Activated naive CD8-positive, alpha-beta T cell treated with anti-CD3 and anti-CD28 coated beads, Interleukin-2, amount 10 ng/mL, durations not matched to agents 7 days and 5 days (primary cell): ENCODE data around the gene CAPN14. TPM values are rescaled to one million over a fixed set of nuclear protein-coding genes. Genes with fewer than 3 reads are reported as not detected.
A peak's percentile ranks its signal among the peaks of the same experiment; 100 is the strongest.

ENCODE experiments used
- ATAC-seq: fragments of 150-1000 bp; cut with Tn5 transposase; one replicate; pipeline ENCODE4 v1.10.0; 2021; ENCODE audit warnings: low read depth, moderate library complexity
- POLR2A ChIA-PET: fragments of 350-600 bp; sonication (Branson Sonifier 250); formaldehyde crosslinking; loops from one replicate; lab custom pipeline; 2021; ENCODE audit warnings: antibody characterized with exemption; lab: Charles Lee
- DNase-seq: peaks from one replicate; pipeline ENCODE4 v3.0.0; 2021
- H3K27ac Mint-ChIP-seq: one replicate; pipeline ENCODE4 v1.8.0; 2022; ENCODE audit warnings: mild to moderate bottlenecking, mixed read lengths
- H3K27me3 Mint-ChIP-seq: one replicate; pipeline ENCODE4 v1.8.0; 2022; ENCODE audit warnings: mild to moderate bottlenecking, moderate library complexity, mixed read lengths
- H3K36me3 Mint-ChIP-seq: one replicate; pipeline ENCODE4 v1.8.0; 2021; ENCODE audit warnings: mild to moderate bottlenecking, mixed read lengths
- H3K4me1 Mint-ChIP-seq: one replicate; pipeline ENCODE4 v1.8.0; 2021; ENCODE audit warnings: mixed read lengths
- H3K4me3 Mint-ChIP-seq: one replicate; pipeline ENCODE4 v1.8.0; 2022; ENCODE audit warnings: mild to moderate bottlenecking, moderate library complexity, mixed read lengths
- H3K9me3 Mint-ChIP-seq: one replicate; pipeline ENCODE4 v1.8.0; 2021; ENCODE audit warnings: mixed read lengths
- total RNA-seq, 2 experiments: library from RNA; stranded (reverse); gene quantifications; one replicate each; pipeline ENCODE4 v1.2.3, GENCODE V29; 2021

CAPN14 gene
- total RNA-seq, 2 experiments from 2014 or later = 0.17 to 0.28 TPM

DNA sequence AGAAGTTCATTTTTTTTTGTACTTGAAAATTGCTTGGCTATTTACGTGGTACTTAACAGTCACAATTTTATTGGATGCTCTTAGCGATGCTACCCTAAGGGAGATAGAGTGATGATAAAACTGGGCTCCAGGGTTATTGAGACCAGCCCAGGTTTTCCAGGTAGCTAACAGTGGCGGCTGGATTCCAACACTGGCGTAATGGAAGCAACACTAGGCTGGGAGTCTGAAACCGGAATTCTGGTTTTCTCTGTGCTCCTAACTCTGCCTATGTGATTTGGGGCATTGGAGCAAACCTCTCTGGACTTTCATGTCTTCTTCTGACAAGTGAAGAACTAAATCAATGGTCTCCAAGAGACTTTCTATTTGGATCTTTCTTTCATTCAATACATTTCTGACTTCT, 69.7 kb downstream of the CAPN14 start:
- H3K9me3 Mint-ChIP-seq = no peaks in the 10 kb centered on the region
- no peak overlapping the region for H3K4me3 Mint-ChIP-seq
- H3K4me1 Mint-ChIP-seq = no peaks in the 10 kb centered on the region
- H3K27me3 Mint-ChIP-seq = peaks cover 19% of the 10 kb centered on the region
- no peak for DNase-seq
- H3K27ac Mint-ChIP-seq = no peak overlapping the region
- H3K36me3 Mint-ChIP-seq = no peaks in the 10 kb centered on the region
- POLR2A ChIA-PET = no interaction called here
- no peak for ATAC-seq

DNA sequence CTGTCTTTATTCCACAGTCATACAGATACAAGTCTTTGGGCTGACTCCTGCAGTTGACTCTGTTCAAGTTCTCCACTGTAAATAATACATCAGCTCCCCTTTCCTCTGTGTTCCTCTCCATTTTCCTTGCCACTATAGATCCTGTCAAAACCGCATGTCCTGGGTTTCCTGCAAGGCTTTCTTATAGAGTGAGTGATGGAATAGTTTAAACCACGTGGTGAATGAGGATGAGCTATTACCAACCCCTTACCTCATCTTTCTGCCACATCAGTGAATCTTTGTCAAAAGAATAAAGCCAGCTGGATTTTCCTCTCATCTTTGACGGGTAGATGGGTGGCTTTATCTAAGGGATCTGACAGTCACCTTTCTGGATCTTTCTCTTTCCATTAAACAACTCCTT, 75.2 kb downstream of the CAPN14 start:
- POLR2A ChIA-PET = no interaction called here
- H3K4me1 Mint-ChIP-seq = peaks cover 1% of the 10 kb centered on the region
- H3K36me3 Mint-ChIP-seq = no peaks in the 10 kb centered on the region
- DNase-seq (no peak), ATAC-seq (no peak)
- no peak overlapping the region for H3K4me3 Mint-ChIP-seq
- no peak overlapping the region for H3K27ac Mint-ChIP-seq
- H3K27me3 Mint-ChIP-seq = peaks cover 37% of the 10 kb centered on the region
- no peaks in the 10 kb centered on the region for H3K9me3 Mint-ChIP-seq

DNA sequence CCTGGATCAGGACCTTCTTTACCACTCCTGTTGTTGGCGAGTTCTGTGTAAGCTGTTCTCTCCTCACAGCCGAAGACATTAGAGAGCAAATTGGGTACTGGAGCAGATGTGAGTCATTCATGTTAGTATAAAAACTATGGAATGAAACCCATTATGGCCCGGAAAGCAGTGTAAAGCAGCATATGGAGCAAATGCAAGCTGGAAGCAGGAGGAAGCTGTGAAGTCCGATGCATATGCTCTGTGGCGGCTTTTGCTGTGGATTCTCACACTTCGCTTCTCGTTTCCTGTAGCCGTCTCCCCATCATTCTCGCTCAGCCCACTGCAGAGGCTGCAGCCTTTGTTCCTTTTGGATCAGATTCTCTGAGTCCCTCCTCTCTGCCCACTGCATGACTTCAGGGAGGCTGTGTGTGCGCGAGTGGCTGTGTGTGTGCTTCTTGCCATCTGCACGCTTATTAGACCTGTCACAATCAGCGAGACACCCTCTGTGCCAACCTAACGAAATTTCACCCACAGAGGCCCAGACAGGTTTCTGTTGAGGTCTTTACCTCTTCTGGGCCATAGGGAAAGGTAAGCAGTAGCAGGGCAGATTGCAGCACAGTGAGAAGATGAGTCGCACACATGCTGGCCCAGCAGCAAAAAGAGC, 75.8 kb downstream of the CAPN14 start:
- Mint-ChIP-seq H3K9me3 (no peaks in the 10 kb centered on the region), H3K4me1 (peaks cover 6% of the 10 kb centered on the region), H3K27me3 (peaks cover 42% of the 10 kb centered on the region), H3K4me3 (no peak overlapping the region), H3K27ac (no peak overlapping the region), H3K36me3 (no peaks in the 10 kb centered on the region)
- ATAC-seq (no peak), DNase-seq (no peak)
- POLR2A ChIA-PET = no interaction called here

DNA sequence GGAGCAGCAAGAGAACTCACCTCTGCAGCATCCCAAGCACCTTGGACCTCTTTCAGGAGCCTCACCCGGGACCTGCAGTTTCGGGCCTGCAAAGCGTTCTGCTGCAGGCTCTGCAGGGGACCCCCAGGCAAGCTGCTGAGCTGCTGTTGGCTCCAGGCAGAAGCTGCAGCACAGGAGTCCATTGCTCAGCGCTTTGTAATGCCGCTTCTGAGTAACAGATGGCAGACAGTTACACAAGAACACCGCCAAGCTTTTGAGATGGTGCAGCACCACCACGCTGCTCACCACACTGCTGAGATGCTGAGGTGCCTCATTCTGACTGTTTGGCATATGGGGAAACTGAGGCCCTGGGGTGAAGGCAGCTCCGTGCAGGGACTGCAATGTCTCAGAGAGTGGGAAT, 77.2 kb downstream of the CAPN14 start:
- no peak overlapping the region for H3K4me3 Mint-ChIP-seq
- no peak for ATAC-seq
- H3K27ac Mint-ChIP-seq = no peak overlapping the region
- H3K9me3 Mint-ChIP-seq = no peaks in the 10 kb centered on the region
- no peaks in the 10 kb centered on the region for H3K36me3 Mint-ChIP-seq
- POLR2A ChIA-PET = no interaction called here
- peaks cover 50% of the 10 kb centered on the region for H3K27me3 Mint-ChIP-seq
- DNase-seq = no peak
- peaks cover 6% of the 10 kb centered on the region for H3K4me1 Mint-ChIP-seq

DNA sequence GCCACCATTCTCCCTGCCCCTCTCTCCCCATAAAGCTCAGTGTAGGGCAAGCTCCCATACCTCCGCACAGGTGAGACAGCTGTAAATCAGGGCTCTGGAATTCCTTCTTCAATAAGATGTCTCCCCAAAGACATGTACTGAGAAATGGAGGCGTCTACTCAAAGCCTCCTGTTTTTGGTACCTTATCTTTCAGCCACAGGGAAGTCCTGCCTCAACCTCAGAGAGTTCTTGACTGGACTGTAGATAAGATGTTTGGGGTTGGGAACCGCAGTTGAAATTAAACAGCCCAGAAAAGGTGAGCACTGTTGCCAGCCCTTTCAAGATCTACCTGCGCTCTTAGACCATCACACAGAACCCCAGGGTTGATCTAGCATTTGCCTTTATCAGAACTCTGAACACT, 77.6 kb downstream of the CAPN14 start:
- H3K27ac Mint-ChIP-seq = no peak overlapping the region
- peaks cover 6% of the 10 kb centered on the region for H3K4me1 Mint-ChIP-seq
- no peaks in the 10 kb centered on the region for H3K9me3 Mint-ChIP-seq
- POLR2A ChIA-PET = no interaction called here
- no peaks in the 10 kb centered on the region for H3K36me3 Mint-ChIP-seq
- H3K4me3 Mint-ChIP-seq = no peak overlapping the region
- no peak for ATAC-seq
- no peak for DNase-seq
- peaks cover 52% of the 10 kb centered on the region for H3K27me3 Mint-ChIP-seq

DNA sequence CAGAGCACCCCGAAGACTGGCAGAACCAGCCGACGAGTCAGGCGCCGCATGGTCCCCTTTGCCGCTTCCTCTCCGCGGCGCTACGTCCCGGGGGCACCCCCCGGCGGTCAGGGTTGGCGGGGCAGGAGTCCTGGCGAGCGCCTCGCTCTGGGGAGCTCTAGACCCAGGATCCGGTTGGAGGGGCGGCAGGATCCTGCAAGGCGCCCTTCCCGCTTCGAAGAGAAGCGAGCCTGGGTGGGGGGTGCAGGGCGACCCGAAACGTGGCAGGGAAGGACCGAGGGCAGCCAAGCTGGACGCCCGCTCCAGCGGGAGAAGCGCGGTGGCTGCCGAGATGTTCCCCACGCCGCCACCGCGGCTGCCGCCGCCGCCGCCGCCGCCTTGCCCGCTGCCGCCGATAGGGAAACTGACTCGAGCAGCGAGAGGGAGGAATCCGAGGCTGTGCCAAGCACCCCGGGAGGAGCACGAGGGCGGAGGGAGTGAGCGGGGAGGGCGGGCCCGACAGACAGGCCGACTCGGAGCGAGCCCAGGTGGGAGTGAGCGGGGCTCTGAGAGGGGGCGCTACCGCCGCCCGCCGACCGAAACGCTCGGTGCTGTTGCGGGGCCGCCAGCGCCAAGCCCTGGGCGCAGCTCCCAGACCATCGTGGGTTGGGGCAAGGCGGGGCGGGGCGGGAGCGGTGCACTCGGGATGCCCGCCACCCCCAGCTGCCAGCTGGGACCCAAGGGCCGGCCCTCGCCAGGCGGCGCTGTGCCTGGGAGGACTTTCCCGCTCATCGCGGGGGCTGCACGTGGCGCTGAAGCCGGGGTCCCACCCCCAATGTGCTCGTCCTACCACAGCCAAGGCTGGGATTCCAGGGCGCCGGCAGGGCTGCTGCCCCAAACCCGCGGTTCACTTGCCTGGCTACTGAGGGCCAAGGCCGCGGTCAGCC, 79.0 kb downstream of the CAPN14 start, which contains the start of gene GALNT14:
GALNT14 (minus strand) TSS at position 404 of the 926 bp plus-strand sequence; CDS start at position 50, 354 bp downstream.
- ATAC-seq (peak; percentile 69), DNase-seq (peak; percentile 65)
- POLR2A ChIA-PET = no interaction called here
- no peaks in the 10 kb centered on the region for H3K9me3 Mint-ChIP-seq
- no peak within 1 kb of the TSS for H3K27ac Mint-ChIP-seq
- peaks cover 6% of the 10 kb centered on the region for H3K4me1 Mint-ChIP-seq
- no peaks in the 10 kb centered on the region for H3K36me3 Mint-ChIP-seq
- peaks cover 57% of the 10 kb centered on the region for H3K27me3 Mint-ChIP-seq
- peak within 1 kb of the TSS; percentile 53 for H3K4me3 Mint-ChIP-seq

DNA sequence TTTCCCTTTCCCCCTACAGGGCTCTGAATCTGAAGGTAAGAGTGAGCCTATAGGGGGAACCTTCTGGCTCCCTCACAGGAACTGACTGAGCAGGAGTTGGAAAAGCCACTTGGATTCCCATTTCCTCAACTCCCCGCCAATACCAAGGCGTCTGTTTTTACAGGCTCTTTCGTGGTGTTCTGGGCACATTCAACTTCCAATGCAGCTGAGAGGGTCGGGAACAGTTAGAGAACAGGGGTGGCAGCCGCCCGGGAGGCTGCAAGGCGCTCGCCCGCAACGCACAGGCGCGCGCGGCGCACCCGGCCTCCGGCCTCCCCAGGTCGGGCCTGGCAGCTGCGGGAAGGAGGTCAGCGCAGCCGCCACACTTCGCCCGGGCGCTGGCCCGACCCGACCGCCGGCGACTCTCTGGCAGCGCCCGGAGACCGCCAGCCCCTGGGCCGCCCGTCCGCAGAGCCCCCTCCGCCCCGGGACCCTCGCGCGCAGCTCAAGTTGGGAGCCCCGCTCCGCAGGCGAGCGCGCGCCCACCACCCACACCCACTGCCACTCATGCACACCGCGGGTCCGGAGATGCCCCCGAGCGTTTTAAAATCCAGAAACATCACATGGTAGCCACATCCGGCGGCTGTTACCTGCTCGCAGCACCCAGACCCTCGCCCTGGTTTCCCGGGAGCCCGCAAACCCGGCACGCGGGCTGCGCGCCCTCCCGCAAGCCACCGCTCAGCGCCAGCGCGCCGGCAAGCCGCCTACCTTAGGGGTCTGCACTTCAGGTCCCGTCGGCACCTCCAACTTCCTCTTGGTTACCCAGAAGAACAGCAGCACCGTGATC, 79.9 kb downstream of the CAPN14 start:
- Mint-ChIP-seq H3K4me3 (peak overlapping the region; percentile 53), H3K4me1 (peaks cover 6% of the 10 kb centered on the region), H3K27ac (no peak overlapping the region), H3K9me3 (no peaks in the 10 kb centered on the region), H3K36me3 (no peaks in the 10 kb centered on the region), H3K27me3 (peaks cover 65% of the 10 kb centered on the region)
- ATAC-seq (peak; percentile 12), DNase-seq (no peak)
- POLR2A ChIA-PET = no interaction called here

DNA sequence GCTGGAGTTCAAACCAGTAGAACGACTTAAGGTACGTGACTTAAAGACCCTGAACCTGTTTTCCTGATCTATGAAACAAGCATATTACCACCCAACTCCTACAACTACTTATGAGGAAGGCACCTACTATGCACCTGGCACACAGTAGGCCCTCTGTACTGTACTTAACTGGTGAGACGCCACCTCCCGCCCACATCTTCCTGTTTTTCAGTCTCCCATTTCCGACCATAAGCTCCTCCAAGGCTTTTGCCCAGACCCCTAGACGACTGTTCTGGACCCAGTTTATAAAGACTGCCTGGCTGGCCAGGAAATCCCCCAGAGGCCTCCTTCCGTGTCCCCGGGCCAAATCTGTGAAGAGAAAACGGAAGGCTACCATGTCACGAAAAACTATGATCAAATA, 80.6 kb downstream of the CAPN14 start:
- Mint-ChIP-seq H3K27ac (no peak overlapping the region), H3K27me3 (peaks cover 68% of the 10 kb centered on the region), H3K36me3 (no peaks in the 10 kb centered on the region), H3K9me3 (no peaks in the 10 kb centered on the region), H3K4me3 (peak overlapping the region; percentile 44), H3K4me1 (peaks cover 6% of the 10 kb centered on the region)
- DNase-seq (no peak), ATAC-seq (no peak)
- POLR2A ChIA-PET = no interaction called here

DNA sequence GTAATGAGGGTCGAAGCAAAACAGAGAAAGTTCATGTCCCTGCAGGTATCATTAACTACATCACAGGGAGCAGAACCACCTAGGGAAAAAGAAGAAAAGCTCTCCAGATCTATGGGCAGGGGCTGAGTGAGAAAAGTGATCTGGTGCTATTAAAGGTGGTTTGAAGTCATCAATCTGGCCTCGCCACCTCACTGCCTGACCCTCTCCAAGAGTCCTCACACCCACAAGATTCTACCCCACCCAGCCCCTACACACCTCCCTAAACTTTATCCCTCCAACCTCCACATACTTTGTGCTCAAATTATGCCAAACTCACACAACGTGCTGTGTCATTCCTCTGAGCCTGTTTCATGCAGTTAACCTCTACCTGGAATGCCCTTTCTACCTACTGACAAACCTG, 81.3 kb downstream of the CAPN14 start:
- Mint-ChIP-seq H3K4me1 (peaks cover 6% of the 10 kb centered on the region), H3K27ac (no peak overlapping the region), H3K36me3 (no peaks in the 10 kb centered on the region), H3K9me3 (no peaks in the 10 kb centered on the region), H3K4me3 (no peak overlapping the region), H3K27me3 (peaks cover 66% of the 10 kb centered on the region)
- ATAC-seq = no peak
- POLR2A ChIA-PET = no interaction called here
- DNase-seq = no peak

DNA sequence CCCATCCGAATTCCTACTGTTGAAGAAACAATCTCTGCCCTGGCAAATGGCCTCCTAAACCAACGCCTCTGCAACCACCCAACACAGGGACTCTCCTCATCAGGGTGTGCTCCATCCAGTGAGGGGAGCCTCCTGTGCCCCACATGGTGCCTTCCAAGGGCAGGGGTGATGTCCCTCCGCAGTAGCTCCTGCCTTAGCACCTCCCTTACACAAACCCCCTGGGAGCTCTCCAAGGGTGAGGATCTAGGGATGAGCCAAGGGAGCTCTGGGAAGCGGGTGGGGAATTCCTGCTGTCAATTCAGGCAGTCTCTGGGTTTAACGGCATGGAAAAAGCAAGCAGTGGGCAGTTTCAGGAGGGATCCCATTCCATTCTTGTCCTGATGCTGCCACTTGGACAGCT, 82.8 kb downstream of the CAPN14 start:
- DNase-seq (no peak), ATAC-seq (no peak)
- POLR2A ChIA-PET = no interaction called here
- H3K36me3 Mint-ChIP-seq = no peaks in the 10 kb centered on the region
- peaks cover 6% of the 10 kb centered on the region for H3K4me1 Mint-ChIP-seq
- H3K27ac Mint-ChIP-seq = no peak overlapping the region
- H3K9me3 Mint-ChIP-seq = no peaks in the 10 kb centered on the region
- H3K4me3 Mint-ChIP-seq = no peak overlapping the region
- peaks cover 57% of the 10 kb centered on the region for H3K27me3 Mint-ChIP-seq

DNA sequence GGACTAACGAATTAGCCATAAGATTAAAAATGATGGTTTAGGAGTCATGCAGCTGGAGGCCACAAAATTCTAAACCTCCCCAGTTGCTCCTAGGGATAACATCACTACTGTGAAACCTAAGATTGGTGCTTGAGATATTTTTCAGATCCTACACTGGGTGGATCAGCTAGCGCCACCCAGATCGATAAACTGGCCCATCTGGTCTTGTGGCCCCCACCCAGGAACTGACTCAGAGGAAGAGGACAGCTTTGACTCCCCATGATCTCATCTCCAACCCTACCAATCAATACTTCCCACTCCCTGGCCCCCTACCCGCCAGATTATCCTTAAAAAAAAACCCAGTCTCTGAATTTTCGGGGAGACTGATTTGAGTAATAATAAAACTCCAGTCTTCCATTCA, 84.5 kb downstream of the CAPN14 start:
- peaks cover 47% of the 10 kb centered on the region for H3K27me3 Mint-ChIP-seq
- H3K9me3 Mint-ChIP-seq = no peaks in the 10 kb centered on the region
- DNase-seq = no peak
- peaks cover 6% of the 10 kb centered on the region for H3K4me1 Mint-ChIP-seq
- POLR2A ChIA-PET = no interaction called here
- H3K27ac Mint-ChIP-seq = no peak overlapping the region
- H3K36me3 Mint-ChIP-seq = no peaks in the 10 kb centered on the region
- no peak for ATAC-seq
- H3K4me3 Mint-ChIP-seq = no peak overlapping the region

DNA sequence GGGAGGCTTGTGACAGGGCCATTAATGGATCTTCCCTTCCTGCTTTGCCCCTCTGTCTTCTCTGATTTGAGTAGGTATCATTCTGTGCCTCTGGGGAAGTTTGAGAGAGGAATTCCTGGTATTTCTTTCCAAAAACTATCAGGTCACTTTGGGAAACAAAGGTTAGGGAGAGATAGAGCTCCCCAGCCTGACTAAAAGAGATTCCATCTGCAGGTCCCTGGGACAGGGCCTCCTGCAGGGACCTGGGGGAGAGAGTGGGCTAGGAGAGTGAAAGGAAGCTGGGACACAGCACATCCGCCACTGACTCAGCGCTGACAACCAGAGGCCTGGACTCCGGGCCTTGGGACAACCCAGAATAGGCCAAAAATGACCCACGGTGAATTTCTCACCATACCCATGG, 85.4 kb downstream of the CAPN14 start:
- peaks cover 2% of the 10 kb centered on the region for H3K4me1 Mint-ChIP-seq
- no peaks in the 10 kb centered on the region for H3K36me3 Mint-ChIP-seq
- H3K27me3 Mint-ChIP-seq = peaks cover 44% of the 10 kb centered on the region
- no peaks in the 10 kb centered on the region for H3K9me3 Mint-ChIP-seq
- DNase-seq (no peak), ATAC-seq (no peak)
- H3K27ac Mint-ChIP-seq = no peak overlapping the region
- POLR2A ChIA-PET = no interaction called here
- H3K4me3 Mint-ChIP-seq = no peak overlapping the region

DNA sequence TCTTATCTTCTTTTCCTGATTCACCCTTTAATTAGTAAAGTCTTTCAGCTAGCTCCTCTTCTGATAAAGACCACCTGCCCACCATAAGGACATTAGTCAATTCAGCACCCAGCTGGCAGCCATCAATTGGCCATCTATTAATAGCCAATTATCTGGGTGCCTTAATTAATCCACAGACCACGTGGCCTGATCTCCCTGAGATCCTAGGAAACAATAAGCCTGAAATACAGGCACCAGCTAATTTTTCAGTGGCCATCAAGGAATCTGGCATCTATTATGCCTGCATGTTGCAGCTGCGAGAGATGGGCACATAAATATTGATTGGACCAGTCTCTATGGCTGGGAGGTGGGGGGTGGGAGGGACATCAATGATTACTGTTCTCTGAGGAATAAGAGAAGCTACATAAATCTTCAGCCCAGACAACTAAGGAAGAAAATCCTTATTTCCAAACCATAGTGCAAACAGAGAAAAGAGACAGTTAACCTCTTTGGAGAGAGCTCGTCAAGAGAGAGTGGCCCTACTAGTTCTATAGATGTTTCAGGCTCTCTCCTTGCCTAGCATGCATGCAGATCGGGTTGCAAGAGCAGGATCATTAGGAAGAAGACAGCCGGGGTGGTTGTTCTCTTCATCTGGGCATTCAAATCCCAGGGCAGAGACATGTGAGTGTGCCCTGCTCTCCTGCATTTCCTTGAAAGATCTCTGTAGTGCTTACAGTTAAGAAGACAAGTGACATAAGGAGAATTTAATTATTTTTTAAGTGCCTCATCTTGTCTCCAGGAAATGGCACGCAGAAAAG, 87.7 kb downstream of the CAPN14 start:
- Mint-ChIP-seq H3K27me3 (peaks cover 23% of the 10 kb centered on the region), H3K36me3 (no peaks in the 10 kb centered on the region), H3K9me3 (no peaks in the 10 kb centered on the region), H3K27ac (no peak overlapping the region), H3K4me1 (no peaks in the 10 kb centered on the region), H3K4me3 (no peak overlapping the region)
- no peak for DNase-seq
- ATAC-seq = no peak
- POLR2A ChIA-PET = no interaction called here
